ENCODE results near the gene TMC1. TPM values are rescaled to one million over a fixed set of nuclear protein-coding genes. Genes with fewer than 3 reads are reported as not detected.
A peak's percentile ranks its signal among the peaks of the same experiment; 100 is the strongest.

TMC1 gene
- total and polyA plus RNA-seq, 7 donors, result 0.05 to 2.6 (median 0.21) TPM; not detected in 3

GRCh38 chr9:72579880-72580550 is 58.6 kb downstream of the TMC1 start:
- Histone ChIP-seq H3K4me1 (peaks cover 53% of the 10 kb centered on the region), H3K36me3 (ENCODE audit: insufficient read depth in 1 of 2, low read depth in 1 of 2) (no peaks in the 10 kb centered on the region), H3K9me3 (no peaks in the 10 kb centered on the region), H3K27me3 (ENCODE audit: insufficient read depth in 3 of 3, low read length in 2 of 3) (no peaks in the 10 kb centered on the region), H3K4me3 (peak overlapping the region; percentile 52), H3K27ac (peak overlapping the region; percentile 87)
- intact Hi-C loops (cut with DNase I), result loop anchor here (2.0 to 10.0 kb wide), 5 partner anchors 53 to 595 kb away; partner anchors contain the start of gene ZFAND5 (in 1 of the 2)
- no peak for TF ChIP-seq CTCF (IDR thresholded peaks at IDR 0.05)
- WGBS, 3 donors, result 58 to 85% (median 59%) methylated on average over 3 of the region's 3 CpGs
- DNase-seq (no peak), ATAC-seq (no peak)

- Histone ChIP-seq H3K4me3 (no peak overlapping the region), H3K27ac (peak overlapping the region; percentile 87), H3K4me1 (peaks cover 54% of the 10 kb centered on the region), H3K36me3 (ENCODE audit: insufficient read depth in 1 of 2, low read depth in 1 of 2) (no peaks in the 10 kb centered on the region), H3K27me3 (ENCODE audit: insufficient read depth in 3 of 3, low read length in 2 of 3) (no peaks in the 10 kb centered on the region), H3K9me3 (no peaks in the 10 kb centered on the region)
- ATAC-seq, result no peak
- DNase-seq, result no peak
- intact Hi-C loops (cut with DNase I), result no loop called here
- no peak for TF ChIP-seq CTCF (IDR thresholded peaks at IDR 0.05)
- 84 to 90% (median 89%) methylated on average over 9 of the region's 9 CpGs for WGBS, 3 donors
These were observed 60.3 kb downstream of the TMC1 start for GRCh38 chr9:72581694-72582093.

GRCh38 chr9:72583370-72583769 is 62.0 kb downstream of the TMC1 start:
- Histone ChIP-seq H3K36me3 (ENCODE audit: insufficient read depth in 1 of 2, low read depth in 1 of 2) (no peaks in the 10 kb centered on the region), H3K4me1 (peaks cover 47% of the 10 kb centered on the region), H3K9me3 (no peaks in the 10 kb centered on the region), H3K27me3 (ENCODE audit: insufficient read depth in 3 of 3, low read length in 2 of 3) (no peaks in the 10 kb centered on the region), H3K4me3 (no peak overlapping the region), H3K27ac (no peak overlapping the region)
- ATAC-seq (no peak), DNase-seq (no peak)
- intact Hi-C loops (cut with DNase I), result no loop called here
- TF ChIP-seq CTCF (IDR thresholded peaks at IDR 0.05), result no peak

- DNase-seq, result no peak
- Histone ChIP-seq H3K27ac (peak overlapping the region; percentile 78), H3K27me3 (ENCODE audit: insufficient read depth in 3 of 3, low read length in 2 of 3) (no peaks in the 10 kb centered on the region), H3K36me3 (ENCODE audit: insufficient read depth in 1 of 2, low read depth in 1 of 2) (no peaks in the 10 kb centered on the region), H3K4me1 (peaks cover 21% of the 10 kb centered on the region), H3K4me3 (no peak overlapping the region), H3K9me3 (no peaks in the 10 kb centered on the region)
- TF ChIP-seq CTCF (IDR thresholded peaks at IDR 0.05), result no peak
- 82 to 85% (median 82%) methylated on average over 5 of the region's 5 CpGs for WGBS, 3 donors
- intact Hi-C loops (cut with DNase I), result loop anchor here in 1 of 2 donors (2.0 kb wide), 1 partner anchor 222 kb away; the partner anchor contains the start of gene ZFAND5
- ATAC-seq, result peak; percentile 79 to 93 (median 86)
These were observed 65.2 kb downstream of the TMC1 start for GRCh38 chr9:72586388-72587130.
